ENCODE measurements around the gene TTC16.
"Not testable (repeated sequence)": the region's sequence is repeated elsewhere in the genome, so short reads cannot be mapped to it uniquely, and the experiment has no call there.

Gene TTC16

DNA sequence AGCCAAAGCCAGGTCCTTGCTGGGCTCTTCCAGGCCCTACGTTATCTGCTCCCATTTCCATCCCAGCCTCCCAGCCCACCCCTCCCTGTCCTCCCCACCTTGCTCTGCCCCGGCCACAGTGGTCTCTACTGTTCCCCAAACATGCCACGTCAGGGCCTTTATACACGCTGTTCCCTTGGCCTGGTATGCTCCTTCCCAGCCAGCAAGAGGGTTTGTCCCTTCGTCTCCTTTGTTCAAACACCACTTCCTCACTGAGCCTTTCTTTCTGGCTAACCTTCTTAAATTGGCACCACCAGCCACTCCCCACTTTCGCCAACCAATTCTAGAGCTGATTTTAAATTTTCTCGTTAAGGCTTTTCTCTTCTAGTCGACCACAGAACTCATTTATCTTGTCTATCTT is 52.8 kb downstream of the TTC16 start:
- DNase-seq, result no peak

- no peak for DNase-seq
Observed at GRCh38 chr9:127769101-127769500, 53.2 kb downstream of the TTC16 start.

DNA sequence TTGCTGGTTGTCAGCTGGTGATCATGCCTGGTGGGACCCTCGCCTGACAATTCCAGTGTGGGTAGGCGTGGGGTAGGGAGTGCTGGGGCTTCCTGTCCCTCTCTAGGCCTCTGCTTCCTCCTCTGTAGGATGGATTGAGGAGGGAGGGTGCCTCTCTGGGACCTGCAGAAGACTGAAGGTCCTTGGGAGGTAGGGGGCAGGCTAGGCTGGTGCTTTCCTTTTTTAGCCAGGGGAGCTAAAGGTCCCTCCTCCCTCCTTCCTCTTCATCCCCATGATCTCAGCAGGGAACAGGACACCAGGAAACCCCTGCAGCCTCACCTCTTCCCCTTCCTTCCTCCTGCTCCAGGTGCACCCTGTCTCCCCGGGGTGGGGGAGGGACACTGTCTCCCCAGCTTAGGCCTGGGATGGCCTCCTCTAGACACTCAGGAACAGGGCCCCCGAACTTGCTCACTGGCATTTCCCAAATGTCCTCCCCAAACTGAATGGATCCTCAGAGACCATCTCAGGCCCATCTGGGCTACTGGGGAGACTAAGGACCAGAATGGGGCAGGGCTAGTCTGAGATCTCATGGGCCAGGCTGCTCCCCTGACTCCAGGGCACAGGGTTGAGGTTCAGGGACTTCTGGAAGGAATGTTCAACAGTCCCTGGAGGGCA is 54.2 kb downstream of the TTC16 start:
- DNase-seq, result no peak

DNA sequence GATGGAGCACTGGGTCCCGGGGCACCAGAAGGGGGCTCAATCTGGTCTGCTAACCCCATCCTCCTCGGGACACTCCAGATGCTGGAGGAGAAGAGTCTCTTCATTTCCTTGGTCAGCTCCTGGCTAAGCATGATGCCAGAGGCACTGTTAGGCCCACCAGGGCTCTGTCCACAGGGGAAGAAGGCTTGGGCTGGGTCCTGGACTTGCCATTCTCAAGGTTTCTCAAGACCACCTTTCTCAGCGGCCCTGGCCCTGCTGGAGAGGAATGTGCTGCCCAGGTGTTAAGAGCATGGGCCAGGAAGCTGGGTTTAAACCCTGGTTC is 54.7 kb downstream of the TTC16 start:
- DNase-seq, result no peak

- DNase-seq, result peak; percentile 42 to 94 (median 83)
Observed at GRCh38 chr9:127770905-127771569, 55.2 kb downstream of the TTC16 start.

DNA sequence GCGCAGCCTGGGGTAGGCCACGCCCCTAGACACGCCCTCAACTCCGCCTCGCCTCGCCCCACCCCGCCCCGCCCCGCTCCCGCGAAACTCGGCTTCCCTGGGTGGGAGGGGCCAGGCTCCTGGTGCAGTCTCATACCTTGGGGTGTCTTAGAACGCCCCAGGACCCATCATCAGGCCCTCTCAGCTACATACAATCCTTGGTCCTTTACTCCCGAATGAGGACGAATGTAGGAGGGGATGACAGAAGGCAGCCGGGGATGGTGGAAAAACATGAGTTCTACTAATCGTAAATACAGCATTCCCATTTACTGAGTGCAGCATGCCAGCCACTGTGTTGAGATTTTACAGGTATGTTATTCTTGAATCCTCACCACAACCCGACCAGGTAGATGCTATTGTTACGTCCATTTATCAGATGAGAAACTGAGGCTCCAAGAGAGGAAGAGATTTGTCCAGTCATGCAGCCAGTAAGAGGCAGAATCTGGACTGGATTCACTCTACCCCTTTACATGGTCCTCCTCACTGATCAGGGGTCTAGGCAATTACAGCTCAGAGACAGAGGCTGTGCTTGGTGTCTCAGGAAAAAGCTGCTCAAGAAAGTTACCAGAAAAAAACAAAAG is 55.8 kb downstream of the TTC16 start:
- DNase-seq, result no peak

GRCh38 chr9:127772603-127773002 is 56.7 kb downstream of the TTC16 start:
- DNase-seq, result no peak

- DNase-seq, result no peak
Observed at GRCh38 chr9:127773272-127773671, 57.4 kb downstream of the TTC16 start.

GRCh38 chr9:127773981-127774380 is 58.1 kb downstream of the TTC16 start:
- DNase-seq, result no peak

- DNase-seq, result peak in 5 of 14 donors; percentile 18 to 37 (median 28)
Observed at GRCh38 chr9:127776195-127776923, 60.5 kb downstream of the TTC16 start.

- no peak for DNase-seq
Observed at GRCh38 chr9:127776924-127777289, 61.0 kb downstream of the TTC16 start.

DNA sequence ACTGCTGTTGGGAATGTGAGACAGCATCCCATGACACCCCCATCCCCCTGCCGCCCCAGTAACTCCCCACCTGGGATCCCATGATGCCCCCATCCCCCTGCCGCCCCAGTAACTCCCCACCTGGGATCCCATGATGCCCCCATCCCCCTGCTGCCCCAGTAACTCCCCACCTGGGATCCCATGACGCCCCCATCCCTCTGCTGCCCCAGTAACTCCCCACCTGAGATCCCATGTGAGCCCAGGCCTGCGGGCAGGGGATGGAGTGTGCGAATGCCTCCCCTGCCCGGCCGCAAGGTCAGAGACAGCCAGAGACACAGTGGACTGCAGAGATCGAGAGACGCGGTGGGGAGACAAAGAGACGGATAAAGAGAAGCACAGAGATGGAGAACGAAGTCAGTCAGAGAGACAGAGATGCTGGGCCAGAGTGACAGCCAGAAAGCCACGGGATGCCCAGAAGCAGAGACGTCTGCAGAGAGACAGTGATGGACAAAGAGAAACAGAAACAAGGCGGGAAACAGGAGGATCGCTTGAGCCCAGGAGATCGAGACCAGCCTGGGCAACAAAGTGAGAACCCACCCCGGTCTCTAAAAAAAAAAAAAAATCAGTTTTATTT is 61.6 kb downstream of the TTC16 start:
- DNase-seq, result no peak

- peak in 4 of 14 donors; percentile 17 to 40 (median 21) for DNase-seq
Observed at GRCh38 chr9:127778280-127779135, 62.6 kb downstream of the TTC16 start, which contains the start of gene SH2D3C. TSS of gene SH2D3C (minus strand) at chr9:127778666. CDS start at chr9:127778627, 39 bp downstream.

DNA sequence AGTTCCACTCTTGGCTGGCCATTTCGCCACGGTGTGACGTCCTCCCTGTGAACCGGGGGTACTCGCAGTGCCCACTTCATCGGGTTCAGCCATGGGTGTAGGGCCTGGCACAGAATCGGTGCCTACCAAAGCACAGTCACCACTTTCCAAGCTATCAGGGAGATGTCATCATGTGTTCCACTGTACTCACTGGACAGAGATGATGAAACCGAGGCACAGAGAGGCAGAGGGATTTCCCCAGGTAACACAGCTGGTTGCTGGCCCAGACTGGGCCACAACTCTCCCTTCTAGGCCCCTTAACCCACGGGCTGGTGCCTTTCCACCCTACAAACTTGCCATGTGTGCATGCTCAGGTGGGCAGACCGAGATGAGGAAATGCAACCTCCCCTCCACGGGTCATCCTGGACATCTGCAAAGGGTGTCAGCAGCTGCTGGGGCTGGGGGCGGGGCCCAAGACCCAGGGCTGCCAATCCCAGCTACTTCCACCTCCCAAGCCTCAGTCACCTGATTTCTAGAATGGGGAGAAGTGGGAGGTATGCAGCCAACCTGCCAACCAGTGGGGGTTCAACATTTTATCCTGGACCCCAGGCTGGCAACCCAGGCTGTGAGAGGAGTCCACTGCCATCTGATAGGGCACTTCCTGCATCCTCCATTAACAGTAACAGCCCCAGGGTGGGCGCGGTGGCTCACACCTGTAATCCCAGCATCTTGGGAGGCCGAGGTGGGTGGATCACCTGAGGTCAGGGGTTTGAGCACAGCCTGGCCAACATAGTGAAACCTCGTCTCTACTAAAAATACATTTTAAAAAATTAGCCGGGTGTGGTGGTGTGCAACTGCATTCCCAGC is 63.5 kb downstream of the TTC16 start:
- peak in 1 of 14 donors; percentile 21 for DNase-seq

GRCh38 chr9:127780126-127780885 is 64.4 kb downstream of the TTC16 start:
- DNase-seq, result peak in 7 of 14 donors; percentile 26 to 76 (median 49)

DNA sequence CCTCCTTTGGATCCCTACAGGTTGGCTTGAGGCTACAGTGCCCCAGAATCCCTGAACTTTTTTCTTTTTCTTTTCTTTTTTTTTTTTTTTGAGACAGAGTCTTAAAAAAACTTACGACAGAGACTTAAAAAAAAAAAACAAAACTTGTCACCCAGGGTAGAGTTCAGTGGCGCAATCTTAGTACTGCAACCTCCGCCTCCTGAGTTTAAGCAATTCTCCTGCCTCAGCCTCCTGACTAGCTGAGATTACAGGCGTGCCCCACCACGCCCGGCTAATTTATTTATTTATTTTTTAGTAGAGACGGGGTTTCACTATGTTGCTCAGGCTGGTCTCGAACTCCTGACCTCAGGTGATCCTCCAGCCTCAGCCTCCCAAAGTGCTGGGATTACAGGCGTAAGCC is 65.0 kb downstream of the TTC16 start:
- not testable (repeated sequence) for DNase-seq
